ENCODE measurements around the gene MYOD1. TPM values are rescaled to one million over a fixed set of nuclear protein-coding genes. Genes with fewer than 3 reads are reported as not detected.

The MYOD1 gene
- total RNA-seq, 1 experiment from 2014 or later = not detected

DNA sequence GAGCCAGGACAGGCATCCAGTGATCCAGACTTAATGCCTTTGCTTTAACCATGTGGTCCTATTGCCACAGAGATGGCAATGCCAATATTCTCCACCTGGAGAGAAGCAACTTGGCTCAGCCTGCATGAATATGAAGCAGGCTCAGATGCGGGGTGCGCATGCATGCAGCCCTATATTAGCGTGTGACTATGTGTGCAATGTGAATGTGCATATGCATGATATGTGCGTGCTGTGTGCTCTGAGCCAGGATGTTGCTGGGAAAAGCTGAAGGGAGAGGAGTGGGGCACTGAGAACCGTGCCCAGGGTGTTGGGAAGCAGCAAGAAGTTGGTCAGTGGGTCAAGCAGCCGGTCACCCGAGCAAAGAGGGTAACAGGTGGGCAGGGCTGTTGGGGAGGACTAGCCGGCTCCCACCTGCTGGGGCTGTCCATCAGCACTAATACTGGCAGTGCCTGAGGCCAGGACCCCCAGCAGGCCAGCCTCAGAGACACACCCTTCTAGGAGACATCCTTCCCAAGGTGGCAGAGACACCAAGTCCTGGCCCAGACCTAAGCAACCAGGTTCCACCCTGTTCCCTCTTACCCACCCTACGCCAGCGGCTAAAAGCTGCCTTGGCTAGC, 24.8 kb upstream of the MYOD1 start:
- Mint-ChIP-seq H3K27ac (ENCODE audit: low read depth, unreplicated experiment) (no peak overlapping the region), H3K4me1 (ENCODE audit: insufficient read depth, unreplicated experiment) (no peaks in the 10 kb centered on the region), H3K9me3 (ENCODE audit: unreplicated experiment) (no peaks in the 10 kb centered on the region), H3K27me3 (ENCODE audit: insufficient read depth, unreplicated experiment) (peaks cover 61% of the 10 kb centered on the region), H3K36me3 (ENCODE audit: insufficient read depth, unreplicated experiment) (no peaks in the 10 kb centered on the region), H3K4me3 (ENCODE audit: unreplicated experiment) (no peak overlapping the region)
- TF ChIP-seq, protein P1, sequence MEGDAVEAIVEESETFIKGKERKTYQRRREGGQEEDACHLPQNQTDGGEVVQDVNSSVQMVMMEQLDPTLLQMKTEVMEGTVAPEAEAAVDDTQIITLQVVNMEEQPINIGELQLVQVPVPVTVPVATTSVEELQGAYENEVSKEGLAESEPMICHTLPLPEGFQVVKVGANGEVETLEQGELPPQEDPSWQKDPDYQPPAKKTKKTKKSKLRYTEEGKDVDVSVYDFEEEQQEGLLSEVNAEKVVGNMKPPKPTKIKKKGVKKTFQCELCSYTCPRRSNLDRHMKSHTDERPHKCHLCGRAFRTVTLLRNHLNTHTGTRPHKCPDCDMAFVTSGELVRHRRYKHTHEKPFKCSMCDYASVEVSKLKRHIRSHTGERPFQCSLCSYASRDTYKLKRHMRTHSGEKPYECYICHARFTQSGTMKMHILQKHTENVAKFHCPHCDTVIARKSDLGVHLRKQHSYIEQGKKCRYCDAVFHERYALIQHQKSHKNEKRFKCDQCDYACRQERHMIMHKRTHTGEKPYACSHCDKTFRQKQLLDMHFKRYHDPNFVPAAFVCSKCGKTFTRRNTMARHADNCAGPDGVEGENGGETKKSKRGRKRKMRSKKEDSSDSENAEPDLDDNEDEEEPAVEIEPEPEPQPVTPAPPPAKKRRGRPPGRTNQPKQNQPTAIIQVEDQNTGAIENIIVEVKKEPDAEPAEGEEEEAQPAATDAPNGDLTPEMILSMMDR (IDR thresholded peaks at IDR 0.05; ENCODE audit: unreplicated experiment) = no peak
- ChIA-PET CTCF (no interaction called here), POLR2A (no interaction called here)
- intact Hi-C loops (cut with micrococcal nuclease) = no loop called here
- DNase-seq (ENCODE audit: unreplicated experiment) = no peak
- BruUV-seq (replicated peaks) = no TSS peak

DNA sequence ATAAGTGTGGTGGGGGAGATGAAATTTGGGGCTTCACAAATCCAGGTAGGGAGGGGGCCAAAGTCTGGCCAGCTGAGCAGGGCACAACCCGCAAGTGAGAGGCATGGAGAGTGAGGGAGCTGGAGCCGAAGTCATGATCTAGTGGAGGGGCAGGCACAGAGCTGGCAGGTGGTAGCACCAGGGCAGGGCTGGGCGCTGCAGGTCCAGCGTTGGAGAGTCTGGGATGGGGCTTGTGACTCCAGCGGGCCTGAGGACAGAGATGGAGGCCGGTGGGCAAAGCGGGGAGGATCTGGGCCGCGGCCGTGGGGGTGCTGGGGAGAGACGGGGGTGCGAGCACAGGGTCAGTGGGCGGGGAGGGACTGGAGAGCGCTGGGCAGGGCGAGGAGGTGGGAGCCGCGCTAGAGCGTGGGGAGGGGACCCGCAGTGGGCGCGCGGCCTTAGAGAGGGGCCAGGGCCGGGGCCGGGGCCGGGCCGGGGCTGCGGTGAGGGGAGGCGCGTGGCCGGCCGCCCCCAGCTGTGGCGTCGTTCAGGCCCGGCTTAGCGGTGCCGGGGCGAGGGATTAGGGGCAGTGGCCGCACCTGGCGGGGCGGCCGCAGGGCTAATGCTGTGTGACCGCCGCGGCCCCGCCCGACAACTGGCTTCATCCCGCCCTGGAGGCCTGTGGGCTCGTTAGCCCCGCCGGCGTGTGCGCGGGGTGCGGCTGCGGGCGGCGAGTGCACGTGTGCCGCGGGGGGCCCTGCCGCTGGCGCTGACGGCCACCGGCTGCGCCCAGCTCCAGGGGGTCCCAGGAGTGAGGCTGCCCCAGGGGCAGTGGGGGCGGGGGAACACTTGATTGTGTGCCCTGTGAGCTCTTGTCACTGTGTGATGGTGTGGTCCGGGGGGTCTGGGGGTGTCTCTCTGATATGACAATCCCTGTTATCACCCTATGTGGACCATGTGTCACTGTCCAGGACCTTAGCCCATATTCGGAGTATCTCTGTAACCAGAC, 23.6 kb upstream of the MYOD1 start:
- DNase-seq (ENCODE audit: unreplicated experiment) = no peak
- intact Hi-C loops (cut with micrococcal nuclease) = no loop called here
- ChIA-PET POLR2A (no interaction called here), CTCF (interaction anchor here (0.5 to 1.5 kb wide), 2 partner anchors 35 to 463 kb away, joined by 4 to 6 read pairs; no protein-coding TSS in a partner anchor)
- BruUV-seq (replicated peaks) = no TSS peak
- TF ChIP-seq, protein P1 (IDR thresholded peaks at IDR 0.05; ENCODE audit: unreplicated experiment) = no peak
- Mint-ChIP-seq H3K27ac (ENCODE audit: low read depth, unreplicated experiment) (no peak overlapping the region), H3K9me3 (ENCODE audit: unreplicated experiment) (no peaks in the 10 kb centered on the region), H3K4me1 (ENCODE audit: insufficient read depth, unreplicated experiment) (no peaks in the 10 kb centered on the region), H3K27me3 (ENCODE audit: insufficient read depth, unreplicated experiment) (peaks cover 60% of the 10 kb centered on the region), H3K4me3 (ENCODE audit: unreplicated experiment) (no peak overlapping the region), H3K36me3 (ENCODE audit: insufficient read depth, unreplicated experiment) (no peaks in the 10 kb centered on the region)

DNA sequence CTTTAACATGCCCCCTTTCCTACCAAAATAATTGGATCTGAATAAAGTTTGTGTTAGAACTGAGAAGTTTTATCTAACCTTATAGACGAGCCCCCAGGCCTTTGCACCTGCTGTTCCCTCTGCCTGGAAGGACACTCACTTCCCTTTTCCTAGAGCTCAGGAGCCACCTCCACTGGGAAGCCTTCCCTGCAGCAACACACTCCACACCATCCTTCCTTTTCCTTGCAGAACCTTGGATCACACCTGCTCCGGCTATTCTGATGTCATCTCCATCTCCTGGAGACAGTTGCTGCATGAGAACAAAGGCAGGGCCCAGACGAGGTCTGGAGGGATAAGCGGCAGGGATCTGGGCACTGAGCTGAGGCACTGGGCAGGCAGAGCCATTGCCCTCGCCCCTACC, 22.6 kb upstream of the MYOD1 start:
- Mint-ChIP-seq H3K36me3 (ENCODE audit: insufficient read depth, unreplicated experiment) (no peaks in the 10 kb centered on the region), H3K4me3 (ENCODE audit: unreplicated experiment) (no peak overlapping the region), H3K27me3 (ENCODE audit: insufficient read depth, unreplicated experiment) (peaks cover 50% of the 10 kb centered on the region), H3K27ac (ENCODE audit: low read depth, unreplicated experiment) (no peak overlapping the region), H3K9me3 (ENCODE audit: unreplicated experiment) (no peaks in the 10 kb centered on the region), H3K4me1 (ENCODE audit: insufficient read depth, unreplicated experiment) (no peaks in the 10 kb centered on the region)
- TF ChIP-seq, protein P1 (IDR thresholded peaks at IDR 0.05; ENCODE audit: unreplicated experiment) = no peak
- no peak for DNase-seq (ENCODE audit: unreplicated experiment)
- BruUV-seq (replicated peaks) = no TSS peak
- ChIA-PET POLR2A (no interaction called here), CTCF (interaction anchor here (1.5 kb wide), 1 partner anchor 34 kb away, joined by 6 read pairs; no protein-coding TSS in a partner anchor)
- intact Hi-C loops (cut with micrococcal nuclease) = no loop called here

DNA sequence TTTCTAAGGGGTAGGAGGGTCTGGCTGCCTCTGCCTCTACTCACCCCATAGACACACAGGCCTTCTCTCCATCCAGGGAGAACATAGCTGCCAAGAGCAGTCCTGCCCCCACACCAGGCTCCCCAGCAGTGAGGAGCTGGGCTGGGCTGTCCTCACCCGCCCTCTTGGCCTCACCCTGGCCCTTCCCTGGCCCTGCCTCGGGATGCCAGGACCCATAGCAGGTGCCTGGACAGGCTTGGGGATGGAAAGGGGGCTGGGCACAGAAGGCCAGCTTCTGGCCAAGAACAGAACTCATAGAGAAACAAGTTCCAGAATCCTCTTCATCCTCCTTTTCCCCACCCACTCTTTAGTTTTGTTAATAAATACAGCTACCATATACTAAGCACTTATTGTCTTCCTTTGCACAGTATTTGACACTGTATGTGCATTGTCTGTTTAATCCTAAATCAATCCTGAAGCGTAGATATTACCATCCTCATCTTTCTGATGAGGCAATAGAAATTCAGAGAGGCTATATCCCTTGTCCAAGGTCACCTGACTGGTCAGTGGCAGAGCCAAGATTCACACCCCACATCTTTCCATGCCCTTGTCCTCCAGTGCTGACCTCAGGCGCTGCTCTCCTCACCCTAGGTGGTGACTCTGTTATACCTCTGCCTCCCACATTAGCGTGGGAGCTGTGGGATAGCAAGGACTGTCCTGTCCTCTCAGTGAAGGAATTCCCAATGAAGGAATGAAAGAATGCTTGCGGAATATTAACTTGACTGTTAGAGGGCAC, 22.0 kb upstream of the MYOD1 start:
- TF ChIP-seq, protein P1 (IDR thresholded peaks at IDR 0.05; ENCODE audit: unreplicated experiment) = no peak
- Mint-ChIP-seq H3K4me1 (ENCODE audit: insufficient read depth, unreplicated experiment) (no peaks in the 10 kb centered on the region), H3K27me3 (ENCODE audit: insufficient read depth, unreplicated experiment) (peaks cover 44% of the 10 kb centered on the region), H3K36me3 (ENCODE audit: insufficient read depth, unreplicated experiment) (no peaks in the 10 kb centered on the region), H3K4me3 (ENCODE audit: unreplicated experiment) (no peak overlapping the region), H3K27ac (ENCODE audit: low read depth, unreplicated experiment) (no peak overlapping the region), H3K9me3 (ENCODE audit: unreplicated experiment) (no peaks in the 10 kb centered on the region)
- no peak for DNase-seq (ENCODE audit: unreplicated experiment)
- BruUV-seq (replicated peaks) = no TSS peak
- ChIA-PET POLR2A (no interaction called here), CTCF (interaction anchor here (1.5 kb wide), 1 partner anchor 34 kb away, joined by 6 read pairs; no protein-coding TSS in a partner anchor)
- intact Hi-C loops (cut with micrococcal nuclease) = no loop called here
